DND-41 (cell line): ENCODE data around the gene SLC6A19.

Experiments
- EZH2 ChIP-seq: IDR thresholded peaks from 3 replicates; pipeline ENCODE4 v1.6.1; 2012; ENCODE audit warnings: borderline replicate concordance, low read depth, mild to moderate bottlenecking, moderate library complexity, low read length, inconsistent platforms; ENCODE audit not compliant: severe bottlenecking
- TF ChIP-seq, protein P1 (sequence below): IDR thresholded peaks from 2 replicates; pipeline ENCODE4 v1.5.1; 2012; ENCODE audit warnings: borderline replicate concordance, low read length, moderate library complexity, mild to moderate bottlenecking; ENCODE audit not compliant: poor library complexity, severe bottlenecking; ENCODE audit errors: extremely low read depth

DNA sequence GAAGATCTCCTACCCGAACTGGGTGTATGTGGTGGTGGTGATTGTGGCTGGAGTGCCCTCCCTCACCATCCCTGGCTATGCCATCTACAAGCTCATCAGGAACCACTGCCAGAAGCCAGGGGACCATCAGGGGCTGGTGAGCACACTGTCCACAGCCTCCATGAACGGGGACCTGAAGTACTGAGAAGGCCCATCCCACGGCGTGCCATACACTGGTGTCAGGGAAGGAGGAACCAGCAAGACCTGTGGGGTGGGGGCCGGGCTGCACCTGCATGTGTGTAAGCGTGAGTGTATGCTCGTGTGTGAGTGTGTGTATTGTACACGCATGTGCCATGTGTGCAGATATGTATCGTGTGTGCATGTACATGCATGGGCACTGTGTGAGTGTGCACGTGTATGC is 20.3 kb downstream of the SLC6A19 start:
- TF ChIP-seq, protein P1, sequence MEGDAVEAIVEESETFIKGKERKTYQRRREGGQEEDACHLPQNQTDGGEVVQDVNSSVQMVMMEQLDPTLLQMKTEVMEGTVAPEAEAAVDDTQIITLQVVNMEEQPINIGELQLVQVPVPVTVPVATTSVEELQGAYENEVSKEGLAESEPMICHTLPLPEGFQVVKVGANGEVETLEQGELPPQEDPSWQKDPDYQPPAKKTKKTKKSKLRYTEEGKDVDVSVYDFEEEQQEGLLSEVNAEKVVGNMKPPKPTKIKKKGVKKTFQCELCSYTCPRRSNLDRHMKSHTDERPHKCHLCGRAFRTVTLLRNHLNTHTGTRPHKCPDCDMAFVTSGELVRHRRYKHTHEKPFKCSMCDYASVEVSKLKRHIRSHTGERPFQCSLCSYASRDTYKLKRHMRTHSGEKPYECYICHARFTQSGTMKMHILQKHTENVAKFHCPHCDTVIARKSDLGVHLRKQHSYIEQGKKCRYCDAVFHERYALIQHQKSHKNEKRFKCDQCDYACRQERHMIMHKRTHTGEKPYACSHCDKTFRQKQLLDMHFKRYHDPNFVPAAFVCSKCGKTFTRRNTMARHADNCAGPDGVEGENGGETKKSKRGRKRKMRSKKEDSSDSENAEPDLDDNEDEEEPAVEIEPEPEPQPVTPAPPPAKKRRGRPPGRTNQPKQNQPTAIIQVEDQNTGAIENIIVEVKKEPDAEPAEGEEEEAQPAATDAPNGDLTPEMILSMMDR, result no peak
- no peak for TF ChIP-seq EZH2
